Omental fat pad (tissue), 4 donors: ENCODE data around the gene ADK. TPM values are rescaled to one million over a fixed set of nuclear protein-coding genes. Genes with fewer than 3 reads are reported as not detected.

Experiments
- ATAC-seq: fragments of 150-250 bp; one replicate; pipeline ENCODE4 v1.9.1; 2016; ENCODE audit warnings: mild to moderate bottlenecking, moderate library complexity; ENCODE audit not compliant: low FRiP score
- DNase-seq: peaks from one replicate; pipeline ENCODE4 v3.0.0-alpha.2; 2019; ENCODE audit warnings: low spot score
- total RNA-seq, 4 donors: library from RNA; depleted of rRNA; stranded (reverse); fragments of >200 nt; gene quantifications; one replicate each; pipeline ENCODE4 v1.1.0, GENCODE V29; 2016
- TF ChIP-seq, protein P1 (sequence below), 3 donors: fragments of 450-650 bp; IDR thresholded peaks; one replicate each; pipeline ENCODE4 v1.5.1; 2016 to 2017; ENCODE audit warnings: antibody characterized with exemption in 3 of 3, mild to moderate bottlenecking in 3 of 3, moderate library complexity in 2 of 3

The ADK gene
- total RNA-seq, 4 donors from 2014 or later: 19.4 to 23.3 (median 22.0) TPM

DNA sequence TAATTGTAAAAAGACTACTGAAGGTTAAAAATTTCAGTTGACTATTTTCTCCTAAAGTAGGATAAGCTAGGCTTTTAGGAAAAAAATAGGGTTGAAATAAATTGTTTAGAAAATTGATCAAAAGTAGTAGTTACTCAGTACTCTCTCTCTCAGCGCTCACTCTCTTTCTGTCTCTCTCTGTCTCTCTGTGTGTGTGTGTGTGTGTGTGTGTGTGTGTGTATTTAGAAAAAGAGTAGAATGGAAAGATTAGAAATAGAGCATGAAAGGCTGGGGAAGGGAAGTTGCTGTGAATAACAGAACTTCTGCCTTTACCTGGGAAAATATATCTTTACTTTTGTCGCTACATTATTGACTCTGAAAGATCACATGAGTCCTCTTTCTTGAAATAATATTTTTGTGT lies 20.6 kb downstream of the ADK start:
- TF ChIP-seq, protein P1, sequence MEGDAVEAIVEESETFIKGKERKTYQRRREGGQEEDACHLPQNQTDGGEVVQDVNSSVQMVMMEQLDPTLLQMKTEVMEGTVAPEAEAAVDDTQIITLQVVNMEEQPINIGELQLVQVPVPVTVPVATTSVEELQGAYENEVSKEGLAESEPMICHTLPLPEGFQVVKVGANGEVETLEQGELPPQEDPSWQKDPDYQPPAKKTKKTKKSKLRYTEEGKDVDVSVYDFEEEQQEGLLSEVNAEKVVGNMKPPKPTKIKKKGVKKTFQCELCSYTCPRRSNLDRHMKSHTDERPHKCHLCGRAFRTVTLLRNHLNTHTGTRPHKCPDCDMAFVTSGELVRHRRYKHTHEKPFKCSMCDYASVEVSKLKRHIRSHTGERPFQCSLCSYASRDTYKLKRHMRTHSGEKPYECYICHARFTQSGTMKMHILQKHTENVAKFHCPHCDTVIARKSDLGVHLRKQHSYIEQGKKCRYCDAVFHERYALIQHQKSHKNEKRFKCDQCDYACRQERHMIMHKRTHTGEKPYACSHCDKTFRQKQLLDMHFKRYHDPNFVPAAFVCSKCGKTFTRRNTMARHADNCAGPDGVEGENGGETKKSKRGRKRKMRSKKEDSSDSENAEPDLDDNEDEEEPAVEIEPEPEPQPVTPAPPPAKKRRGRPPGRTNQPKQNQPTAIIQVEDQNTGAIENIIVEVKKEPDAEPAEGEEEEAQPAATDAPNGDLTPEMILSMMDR (IDR thresholded peaks at IDR 0.05): no peak
- DNase-seq: no peak
- no peak for ATAC-seq

DNA sequence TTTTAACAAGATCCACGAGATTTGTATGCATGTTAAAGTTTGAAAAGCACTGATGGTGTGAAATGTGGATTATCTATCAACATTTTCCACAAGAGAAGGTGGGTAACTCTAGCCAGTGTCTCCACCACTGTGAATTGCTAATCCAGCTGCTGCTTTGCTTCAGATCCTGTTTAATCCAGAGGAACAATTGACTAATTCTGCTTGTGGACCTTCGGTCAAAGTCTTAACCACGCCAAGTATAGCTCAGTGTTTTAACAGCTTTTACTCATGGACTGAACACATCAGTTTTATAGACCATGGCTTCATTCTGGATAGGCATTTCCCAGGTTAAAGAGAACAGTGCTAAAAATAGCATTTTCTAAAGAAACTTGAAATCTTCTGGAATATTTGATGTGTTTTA lies 23.5 kb downstream of the ADK start:
- TF ChIP-seq, protein P1 (IDR thresholded peaks at IDR 0.05): no peak

DNA sequence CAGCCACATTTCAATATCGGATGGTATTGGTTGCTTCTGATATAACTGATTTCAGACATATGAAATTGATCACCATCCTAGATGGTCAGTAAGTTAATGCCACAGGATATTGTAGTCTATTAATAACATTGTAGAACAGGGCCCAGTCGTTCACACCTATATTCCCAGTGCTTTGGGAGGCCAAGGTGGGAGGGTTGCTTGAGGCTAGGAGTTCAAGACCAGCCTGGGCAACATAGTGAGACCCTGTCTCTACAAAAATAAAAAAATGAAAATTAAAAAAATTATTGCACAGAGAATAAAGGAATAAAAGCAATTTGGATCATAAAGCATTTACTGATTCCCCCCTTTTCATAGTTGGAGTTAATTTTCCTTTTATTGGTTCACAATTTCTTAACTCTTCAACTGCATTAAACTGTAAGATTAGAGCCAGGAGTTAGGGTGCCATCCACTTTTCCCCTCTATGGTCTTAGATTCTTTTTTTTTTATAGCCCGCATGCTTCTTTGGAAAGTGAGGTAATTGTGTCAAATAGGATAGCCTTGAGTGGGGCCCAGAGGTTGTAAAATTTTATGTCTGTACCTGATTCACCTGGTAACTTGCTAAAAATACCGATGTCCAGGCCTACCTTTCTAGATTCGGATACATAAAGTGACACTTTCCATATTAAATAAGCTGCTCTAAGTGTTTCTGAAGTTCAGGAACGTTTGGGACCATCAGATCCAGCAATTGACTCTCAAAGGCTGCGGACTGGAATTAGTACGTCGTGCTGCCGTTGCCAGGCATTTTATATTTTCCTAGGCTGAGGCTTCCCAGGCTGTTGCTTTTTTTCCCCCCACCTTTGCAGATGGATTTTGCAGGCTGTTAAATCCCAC lies 24.7 kb downstream of the ADK start:
- DNase-seq: no peak
- TF ChIP-seq, protein P1 (IDR thresholded peaks at IDR 0.05): no peak
- no peak for ATAC-seq

More for the DNA sequence above, 23.5 kb downstream of the ADK start:
- DNase-seq (no peak), ATAC-seq (no peak)

DNA sequence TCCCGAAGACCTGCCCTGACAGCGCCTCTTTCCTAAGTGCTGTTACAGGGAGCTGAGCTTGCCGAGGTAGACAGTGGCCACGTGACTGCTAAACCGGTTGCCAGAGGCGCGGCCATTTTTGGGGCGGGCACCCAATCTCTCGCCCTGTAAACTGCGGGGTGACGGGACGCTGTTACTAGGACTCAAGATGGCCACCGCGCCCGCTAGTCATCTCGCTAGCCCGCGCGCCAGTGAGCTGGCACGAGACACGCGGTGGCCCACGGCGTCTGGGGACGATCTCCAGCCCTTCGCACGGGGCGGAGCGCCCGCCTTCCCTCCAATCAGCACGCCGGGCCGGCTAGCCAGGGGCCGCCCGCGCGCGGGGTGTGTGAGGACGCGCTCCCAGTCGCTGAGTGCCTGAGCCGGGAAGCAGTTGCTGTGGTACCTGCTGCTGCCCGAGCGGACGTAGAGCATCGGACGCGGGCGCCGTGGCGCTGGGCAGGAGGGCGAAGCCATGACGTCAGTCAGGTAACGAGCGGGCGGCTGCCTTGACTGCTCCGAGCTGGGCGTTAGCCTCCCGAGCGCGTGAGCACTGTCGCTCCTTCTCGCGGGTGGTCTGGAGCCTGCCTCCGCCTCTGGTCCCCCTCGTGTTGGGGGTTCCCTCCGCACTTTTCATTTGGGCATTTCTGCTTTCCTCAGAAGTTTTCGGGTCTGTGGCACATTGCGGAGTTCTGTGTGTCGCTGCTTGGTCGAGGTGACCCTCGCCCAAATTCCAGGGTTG lies 25.5 kb downstream of the ADK start:
- DNase-seq (peak; percentile 83), ATAC-seq (peak; percentile 98)
- TF ChIP-seq, protein P1 (IDR thresholded peaks at IDR 0.05): no peak

DNA sequence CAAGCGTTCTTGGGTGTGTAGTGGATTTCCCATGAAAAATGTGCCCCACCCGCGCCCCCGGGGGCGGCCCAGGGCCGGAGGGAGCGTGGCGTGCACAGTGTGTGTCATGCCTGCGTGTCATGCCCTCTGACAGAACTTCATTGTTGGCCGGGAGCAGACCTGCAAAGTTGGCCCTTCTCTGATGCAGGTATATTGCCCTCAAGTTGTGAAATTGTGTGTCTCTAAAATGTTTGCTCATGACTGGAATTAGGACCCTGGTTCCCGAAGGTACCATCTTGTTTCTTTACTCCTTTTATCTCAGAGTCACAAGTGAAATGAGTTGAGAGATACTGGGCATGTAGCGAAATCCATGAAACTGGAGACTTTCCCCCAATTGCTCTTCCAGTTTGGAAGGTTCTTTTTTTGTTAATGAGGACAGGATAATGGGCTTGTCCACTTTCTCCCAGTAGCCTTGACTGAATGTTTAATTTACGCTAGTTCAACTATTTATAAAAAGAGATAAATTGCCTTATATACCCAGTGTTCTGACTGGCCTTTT lies 26.2 kb downstream of the ADK start:
- DNase-seq: no peak

DNA sequence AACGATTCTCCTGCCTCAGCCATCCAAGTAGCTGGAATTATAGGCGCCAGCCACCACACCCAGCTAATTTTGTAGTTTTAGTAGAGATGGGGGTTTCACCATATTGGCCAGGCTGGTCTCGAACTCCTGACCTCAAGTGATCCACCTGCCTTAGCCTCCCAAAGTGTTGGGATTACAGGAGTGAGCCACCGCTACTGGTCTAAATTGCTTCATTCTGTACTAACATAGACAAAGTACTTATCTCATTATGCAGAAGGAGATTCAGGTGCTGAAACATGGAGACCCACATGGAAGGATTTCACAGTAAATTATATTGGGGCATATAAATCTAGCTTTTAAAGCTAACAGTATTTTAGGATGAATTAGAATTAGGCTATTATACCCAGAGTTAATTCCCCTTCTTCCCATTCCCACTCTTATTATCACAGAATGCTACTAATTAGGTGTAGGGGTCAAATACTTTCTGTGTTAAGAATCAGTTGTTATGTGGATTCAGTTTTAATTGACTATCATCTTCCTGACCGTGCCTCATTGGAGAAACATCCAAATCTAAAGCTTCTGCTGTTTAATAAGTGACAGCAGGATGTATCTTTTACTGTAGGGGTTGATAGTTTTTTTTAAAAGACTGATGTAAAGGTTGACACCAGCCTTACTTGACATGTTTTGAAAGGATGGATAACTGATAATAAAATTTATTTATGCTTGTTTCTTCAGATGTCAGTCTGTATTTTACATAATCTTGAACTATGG lies 27.2 kb downstream of the ADK start:
- DNase-seq: no peak
- ATAC-seq: no peak
- TF ChIP-seq, protein P1 (IDR thresholded peaks at IDR 0.05): no peak

More for the DNA sequence above, 26.2 kb downstream of the ADK start:
- ATAC-seq: peak; percentile 72
- TF ChIP-seq, protein P1 (IDR thresholded peaks at IDR 0.05): no peak
